GM12872 (cell line): Measurements from ENCODE around the gene SH3GL1.

ENCODE experiments used
- TF ChIP-seq, protein P1 (sequence below): IDR thresholded peaks from 3 replicates; pipeline ENCODE4 v1.5.1; 2011; ENCODE audit warnings: low read depth, mild to moderate bottlenecking, low read length, moderate library complexity; ENCODE audit not compliant: insufficient read depth

Gene SH3GL1

DNA sequence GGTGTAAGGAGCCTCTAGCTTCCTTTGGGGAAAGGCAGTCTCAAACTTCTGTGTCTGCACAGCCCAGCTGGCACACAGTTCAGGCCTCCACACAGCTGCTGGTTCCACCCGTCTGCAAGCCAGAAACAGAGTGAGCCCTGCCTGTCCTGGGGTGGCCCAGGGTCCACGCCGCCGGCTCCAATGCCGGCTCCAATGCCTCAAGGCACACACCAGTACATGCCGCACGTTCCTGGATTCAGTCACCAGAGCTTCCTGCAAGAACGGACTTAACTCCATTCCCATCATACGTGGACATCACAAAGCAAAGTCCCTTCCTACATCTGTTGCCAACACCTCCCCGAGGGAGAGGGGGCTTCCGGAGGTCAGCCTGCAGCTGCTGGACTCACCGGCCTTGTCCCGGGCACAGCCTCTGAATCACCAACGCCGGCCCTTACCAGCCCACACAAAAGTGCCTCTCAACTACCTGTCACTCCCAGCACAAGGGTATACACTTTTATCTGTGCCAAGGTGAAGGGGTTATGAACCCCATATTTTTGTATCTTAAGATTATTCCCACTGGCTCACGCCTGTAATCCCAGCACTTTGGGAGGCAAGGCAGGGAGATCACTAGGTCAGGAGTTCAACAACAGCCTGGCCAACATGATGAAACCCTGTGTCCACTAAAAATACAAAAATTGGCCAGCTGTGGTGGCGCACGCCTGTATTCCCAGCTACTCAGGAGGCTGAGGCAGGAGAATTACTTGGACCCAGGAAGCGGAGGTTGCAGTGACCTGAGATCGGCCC, 8.5 kb downstream of the SH3GL1 start:
- TF ChIP-seq, protein P1, sequence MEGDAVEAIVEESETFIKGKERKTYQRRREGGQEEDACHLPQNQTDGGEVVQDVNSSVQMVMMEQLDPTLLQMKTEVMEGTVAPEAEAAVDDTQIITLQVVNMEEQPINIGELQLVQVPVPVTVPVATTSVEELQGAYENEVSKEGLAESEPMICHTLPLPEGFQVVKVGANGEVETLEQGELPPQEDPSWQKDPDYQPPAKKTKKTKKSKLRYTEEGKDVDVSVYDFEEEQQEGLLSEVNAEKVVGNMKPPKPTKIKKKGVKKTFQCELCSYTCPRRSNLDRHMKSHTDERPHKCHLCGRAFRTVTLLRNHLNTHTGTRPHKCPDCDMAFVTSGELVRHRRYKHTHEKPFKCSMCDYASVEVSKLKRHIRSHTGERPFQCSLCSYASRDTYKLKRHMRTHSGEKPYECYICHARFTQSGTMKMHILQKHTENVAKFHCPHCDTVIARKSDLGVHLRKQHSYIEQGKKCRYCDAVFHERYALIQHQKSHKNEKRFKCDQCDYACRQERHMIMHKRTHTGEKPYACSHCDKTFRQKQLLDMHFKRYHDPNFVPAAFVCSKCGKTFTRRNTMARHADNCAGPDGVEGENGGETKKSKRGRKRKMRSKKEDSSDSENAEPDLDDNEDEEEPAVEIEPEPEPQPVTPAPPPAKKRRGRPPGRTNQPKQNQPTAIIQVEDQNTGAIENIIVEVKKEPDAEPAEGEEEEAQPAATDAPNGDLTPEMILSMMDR, result no peak

DNA sequence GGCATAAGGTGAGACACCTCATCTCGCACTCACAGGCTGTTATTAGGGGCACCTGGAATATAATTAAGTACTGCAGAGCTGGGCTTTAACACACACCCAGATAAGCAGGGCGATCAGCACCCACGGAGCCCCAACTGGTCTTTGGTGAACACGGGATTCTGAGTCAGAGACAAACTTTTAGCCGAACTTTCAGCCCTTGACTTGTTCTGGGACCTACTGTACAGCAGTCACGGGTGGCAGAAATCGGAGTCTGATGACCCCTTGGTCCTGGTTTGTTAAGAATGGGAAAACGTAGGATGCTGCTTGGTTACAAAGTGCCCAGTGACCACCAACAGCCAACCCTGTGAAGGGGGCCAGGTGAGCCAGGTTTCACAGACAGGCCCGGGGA, 9.0 kb downstream of the SH3GL1 start:
- TF ChIP-seq, protein P1, result no peak

DNA sequence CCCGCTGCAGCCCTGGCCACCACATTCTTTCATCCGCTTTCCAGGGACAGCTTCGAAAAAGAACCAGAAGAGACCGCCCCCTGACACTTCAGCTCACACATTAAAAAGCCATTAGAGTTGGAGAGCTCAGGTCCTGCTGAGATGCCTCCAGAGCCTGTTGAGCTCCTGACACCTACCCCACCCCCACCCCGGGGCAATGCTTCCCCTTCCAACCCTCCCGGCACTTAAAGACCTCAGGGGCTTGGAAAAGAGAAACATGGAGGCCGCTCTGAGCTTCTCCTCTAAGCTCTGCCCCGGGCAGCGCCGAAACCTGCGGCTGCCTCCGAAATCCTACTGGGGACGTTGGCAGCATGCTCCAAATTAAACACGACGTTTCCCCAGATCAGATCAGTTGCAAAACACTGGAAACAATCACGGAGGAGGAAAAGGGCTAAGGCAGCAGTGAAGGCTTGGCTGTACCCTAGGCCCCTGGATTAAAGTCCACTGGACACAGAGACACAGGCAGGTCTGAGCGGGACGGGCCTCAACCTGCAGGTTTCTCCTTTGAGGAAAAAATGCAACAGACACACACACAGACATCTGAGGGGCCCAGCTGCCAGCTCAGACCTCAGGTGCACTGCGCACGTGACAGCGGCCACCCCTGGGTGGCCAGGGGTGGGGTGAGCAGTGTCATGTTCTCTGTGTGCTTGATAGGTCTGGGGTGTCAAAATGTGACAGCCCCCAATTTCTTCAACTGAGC, 9.6 kb downstream of the SH3GL1 start:
- TF ChIP-seq, protein P1, result no peak

DNA sequence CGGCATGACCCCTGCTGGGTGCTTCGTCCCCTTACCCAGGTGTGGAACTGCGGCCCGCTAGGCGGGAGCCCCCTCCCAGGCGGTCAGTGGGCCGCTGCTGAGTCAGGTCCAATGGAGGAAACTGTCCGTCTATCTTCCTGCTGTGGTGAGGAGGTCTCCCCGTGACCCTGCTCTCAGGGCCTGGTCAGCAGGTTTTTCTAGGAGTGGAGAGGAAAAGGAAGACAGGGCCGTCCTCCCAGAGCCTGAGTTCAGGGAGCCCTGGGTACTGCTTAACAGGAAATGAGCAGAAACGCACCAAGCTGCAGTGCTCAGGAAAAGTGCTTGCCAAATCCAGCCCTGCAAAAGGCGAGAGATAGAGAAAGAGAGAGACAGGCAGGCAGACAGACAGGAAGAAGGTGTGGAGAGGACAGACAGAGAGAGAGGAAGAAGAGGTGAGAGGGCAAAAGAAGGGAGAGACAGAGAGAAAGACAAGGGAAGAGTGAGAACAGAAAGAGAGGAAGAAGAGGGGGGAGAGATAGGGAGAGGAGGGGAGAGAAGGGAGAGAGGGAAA, 10.3 kb downstream of the SH3GL1 start:
- TF ChIP-seq, protein P1, result no peak

DNA sequence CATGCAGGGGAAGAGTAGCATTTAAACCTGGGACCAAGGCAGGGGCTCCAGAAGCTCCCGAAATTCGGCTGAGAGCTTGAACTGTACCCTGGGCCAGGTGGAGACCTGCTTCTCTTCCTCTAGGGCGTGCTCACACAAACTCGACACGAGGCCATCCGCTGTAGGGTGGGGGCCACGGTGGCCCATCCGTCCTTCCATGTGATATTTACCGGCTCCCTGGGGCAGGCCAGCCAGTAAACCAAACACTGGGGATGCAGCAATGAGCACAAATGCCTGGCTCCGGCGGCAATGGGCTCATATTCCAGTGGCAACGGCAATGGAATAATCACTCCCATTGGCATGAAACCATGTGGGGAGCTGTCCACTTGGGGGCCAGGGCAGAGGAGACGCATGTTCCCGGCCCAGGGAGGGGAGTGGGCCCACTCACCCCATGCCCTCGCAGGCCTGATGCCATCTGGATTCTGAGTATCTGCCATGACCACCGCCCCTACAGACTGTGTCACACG, 10.8 kb downstream of the SH3GL1 start:
- TF ChIP-seq, protein P1, result no peak

DNA sequence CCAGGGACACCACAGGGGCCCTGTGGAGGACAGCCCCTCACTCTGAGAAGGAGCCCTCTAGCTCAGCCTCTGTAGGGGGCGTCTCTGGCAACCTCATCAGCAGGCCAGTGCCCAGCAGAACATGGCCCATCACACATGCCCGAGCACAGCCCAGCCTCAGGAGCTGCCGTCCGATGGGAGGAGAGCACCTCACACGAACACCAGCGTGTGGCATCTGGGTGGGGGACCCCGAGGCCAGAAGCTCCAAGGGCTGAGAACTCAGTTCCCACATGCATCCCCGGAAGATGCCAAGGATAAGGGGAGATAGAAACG, 11.3 kb downstream of the SH3GL1 start:
- TF ChIP-seq, protein P1, result no peak

DNA sequence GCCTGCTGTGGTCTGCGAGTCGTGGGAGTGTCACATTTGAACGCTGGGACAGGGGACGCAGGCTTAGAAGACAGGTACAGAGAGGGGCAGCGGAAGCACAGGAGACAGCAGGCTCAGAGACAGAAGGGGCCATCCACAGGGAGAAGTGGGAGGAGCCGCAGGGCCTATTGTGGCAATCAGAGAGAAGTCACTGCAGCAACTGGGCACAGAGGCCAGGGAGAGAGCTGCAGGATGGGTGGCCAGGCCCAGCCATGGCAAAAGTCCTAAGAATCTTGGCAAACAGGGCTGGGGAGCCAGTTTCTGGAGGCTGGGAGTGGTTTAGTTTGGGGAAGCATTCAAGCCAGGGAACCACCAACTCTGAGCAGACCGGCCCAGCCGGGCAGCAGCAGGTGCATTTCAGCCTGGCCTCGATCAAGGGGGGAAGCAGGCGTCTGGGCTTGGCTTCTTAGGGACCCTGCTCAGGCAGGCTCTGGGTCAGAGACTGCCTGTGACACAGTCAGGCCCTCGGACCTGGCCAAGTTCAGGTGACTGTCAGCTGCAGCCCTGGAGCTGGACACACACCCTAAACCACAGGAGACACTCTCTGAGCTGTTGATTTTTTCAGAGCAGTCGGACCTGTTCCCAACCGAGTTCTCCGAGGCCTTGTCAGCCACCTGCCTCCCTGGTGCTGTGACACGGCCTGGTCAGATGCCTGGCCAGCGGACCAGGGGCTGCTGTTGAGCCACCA, 11.8 kb downstream of the SH3GL1 start:
- TF ChIP-seq, protein P1, result no peak
